Eye (tissue), 1 donor: ENCODE measurements around the gene GFM1.

Experiments
- DNase-seq: peaks from one replicate; pipeline ENCODE4 v3.0.0-alpha.2; 2015

Gene GFM1

GRCh38 chr3:158644345-158644908 is at the start of gene GFM1:
Gene GFM1 (plus strand): TSS chr3:158644527. CDS start chr3:158644635, 108 bp downstream.
- DNase-seq = peak; percentile 98

- no peak for DNase-seq
Measured at GRCh38 chr3:158600787-158601186, 43.5 kb upstream of the GFM1 start.

- no peak for DNase-seq
Measured at GRCh38 chr3:158602227-158602626, 42.1 kb upstream of the GFM1 start.

GRCh38 chr3:158617982-158618875 is 26.1 kb upstream of the GFM1 start:
- no peak for DNase-seq

GRCh38 chr3:158625881-158626280 is 18.4 kb upstream of the GFM1 start:
- DNase-seq = no peak

- peak; percentile 63 for DNase-seq
Measured at GRCh38 chr3:158631981-158632380, 12.3 kb upstream of the GFM1 start.

- DNase-seq = no peak
Measured at GRCh38 chr3:158640646-158641045, 3.7 kb upstream of the GFM1 start.

- DNase-seq = no peak
Measured at GRCh38 chr3:158642005-158642404, 2.3 kb upstream of the GFM1 start.

GRCh38 chr3:158642474-158643210 is 1.7 kb upstream of the GFM1 start:
- no peak for DNase-seq

- DNase-seq = no peak
Measured at GRCh38 chr3:158649791-158650190, 5.5 kb downstream of the GFM1 start.

GRCh38 chr3:158651192-158651591 is 6.9 kb downstream of the GFM1 start:
- DNase-seq = no peak

GRCh38 chr3:158652463-158652862 is 8.1 kb downstream of the GFM1 start:
- no peak for DNase-seq

GRCh38 chr3:158658889-158659288 is 14.6 kb downstream of the GFM1 start:
- no peak for DNase-seq

- peak; percentile 75 for DNase-seq
Measured at GRCh38 chr3:158659454-158660237, 15.3 kb downstream of the GFM1 start.

GRCh38 chr3:158660711-158661110 is 16.4 kb downstream of the GFM1 start:
- DNase-seq = no peak

GRCh38 chr3:158663246-158663645 is 18.9 kb downstream of the GFM1 start:
- DNase-seq = no peak

- DNase-seq = no peak
Measured at GRCh38 chr3:158663832-158664231, 19.5 kb downstream of the GFM1 start.

- no peak for DNase-seq
Measured at GRCh38 chr3:158666416-158666815, 22.1 kb downstream of the GFM1 start.

- no peak for DNase-seq
Measured at GRCh38 chr3:158668506-158668905, 24.2 kb downstream of the GFM1 start.

- DNase-seq = no peak
Measured at GRCh38 chr3:158671821-158672214, 27.5 kb downstream of the GFM1 start.

- DNase-seq = peak; percentile 84
Measured at GRCh38 chr3:158672215-158673176, 28.2 kb downstream of the GFM1 start, which contains the start of gene LXN. Gene LXN (minus strand): TSS chr3:158672648. CDS start chr3:158672478, 170 bp downstream.
